H1 (cell line): ENCODE measurements around the gene LAP3. TPM values are rescaled to one million over a fixed set of nuclear protein-coding genes. Genes with fewer than 3 reads are reported as not detected.

Experiments
- CTCF ChIA-PET: fragments of 300-600 bp; sonication (Branson Sonifier 250); formaldehyde crosslinking; loops from one replicate; lab custom pipeline; 2021; ENCODE audit not compliant: partially characterized antibody; lab: Charles Lee
- POLR2A ChIA-PET: fragments of 300-600 bp; sonication (Branson Sonifier 250); formaldehyde crosslinking; loops from one replicate; lab custom pipeline; 2021; ENCODE audit warnings: inconsistent platforms; ENCODE audit not compliant: partially characterized antibody; lab: Charles Lee
- DNase-seq, 2 experiments: peaks; one replicate each; pipeline versions ENCODE4 v3.0.0 to v3.0.0-alpha.2; 2010 to 2022; ENCODE audit warnings: low spot score in 2 of 2, low read depth in 1 of 2, mixed read lengths in 1 of 2
- FAIRE-seq: peaks from 2 replicates; lab custom pipeline; 2011; peaks lifted over from hg19 to GRCh38; lab: Jason Lieb, UNC
- H2AFZ ChIP-seq: 2 replicates; pipeline ENCODE4 v1.8.1; 2012; ENCODE audit warnings: low read length, inconsistent platforms
- H2AK5ac ChIP-seq: 2 replicates; pipeline ENCODE4 v1.6.1; 2013; ENCODE audit warnings: low read depth, low read length
- H2BK120ac ChIP-seq: replicated peaks from 2 replicates; pipeline ENCODE3; 2013; ENCODE audit warnings: low read depth, low read length, inconsistent platforms
- H2BK12ac ChIP-seq: 2 replicates; pipeline ENCODE4 v1.6.1; 2013; ENCODE audit warnings: low read depth, low read length
- H2BK15ac ChIP-seq: 2 replicates; pipeline ENCODE4 v1.6.1; 2013; ENCODE audit warnings: low read length
- H2BK20ac ChIP-seq: 2 replicates; pipeline ENCODE4 v1.6.1; 2013; ENCODE audit warnings: low read length
- H2BK5ac ChIP-seq: 2 replicates; pipeline ENCODE4 v1.6.1; 2013; ENCODE audit warnings: low read depth, low read length
- H3K14ac ChIP-seq: 2 replicates; pipeline ENCODE4 v1.6.1; 2013; ENCODE audit warnings: inconsistent platforms; ENCODE audit not compliant: insufficient read length
- H3K18ac ChIP-seq: 2 replicates; pipeline ENCODE4 v1.6.1; 2013; ENCODE audit warnings: low read length; ENCODE audit errors: extremely low read depth
- H3K23ac ChIP-seq: 2 replicates; pipeline ENCODE4 v1.6.1; 2013; ENCODE audit warnings: inconsistent platforms; ENCODE audit not compliant: insufficient read length
- H3K23me2 ChIP-seq: 2 replicates; pipeline ENCODE4 v1.6.1; 2013; ENCODE audit warnings: low read depth, low read length
- H3K27ac ChIP-seq: 2 replicates; pipeline ENCODE4 v1.6.1; 2011; ENCODE audit warnings: low read depth, low read length, inconsistent platforms
- H3K27me3 ChIP-seq, 4 experiments: replicated peaks in 1 of 4; 1 replicate in 1 of 4; 2 replicates in 3 of 4; pipeline versions ENCODE4 v1.6.1 to v1.8.1; 2011 to 2013; ENCODE audit warnings: low read length in 3 of 4, mild to moderate bottlenecking in 3 of 4, inconsistent platforms in 2 of 4, mixed read lengths in 2 of 4, moderate library complexity in 1 of 4; ENCODE audit not compliant: control insufficient read depth in 3 of 4, insufficient read depth in 3 of 4; ENCODE audit errors: extremely low read depth in 1 of 4
- H3K36me3 ChIP-seq, 4 experiments: 2 replicates each; pipeline versions ENCODE4 v1.6.1 to v1.8.1; 2011 to 2013; ENCODE audit warnings: mild to moderate bottlenecking in 4 of 4, low read length in 3 of 4, moderate library complexity in 2 of 4, control low read depth in 1 of 4, inconsistent platforms in 1 of 4; ENCODE audit not compliant: insufficient read depth in 4 of 4, control insufficient read depth in 2 of 4
- H3K4ac ChIP-seq: replicated peaks from 2 replicates; pipeline ENCODE3; 2013; ENCODE audit warnings: low read length, low read depth, mixed read lengths, inconsistent platforms; ENCODE audit not compliant: insufficient read length
- H3K4me1 ChIP-seq, 4 experiments: replicated peaks in 1 of 4; 1 replicate in 1 of 4; 2 replicates in 3 of 4; pipeline versions ENCODE4 v1.6.1 to v1.8.1; 2011 to 2013; ENCODE audit warnings: low read length in 3 of 4, inconsistent platforms in 2 of 4, mixed read lengths in 1 of 4; ENCODE audit not compliant: insufficient read depth in 4 of 4, control insufficient read depth in 3 of 4
- H3K4me2 ChIP-seq, 2 experiments: 2 replicates each; pipeline versions ENCODE4 v1.6.1 to v1.8.1; 2011 to 2013; ENCODE audit warnings: low read depth in 2 of 2, low read length in 2 of 2, control low read depth in 1 of 2, inconsistent platforms in 1 of 2, mild to moderate bottlenecking in 1 of 2; ENCODE audit not compliant: insufficient read depth in 1 of 2
- H3K4me3 ChIP-seq, 4 experiments: fragments of 200-600, 300-600 bp in 1 of 4; sonication (generic), shearing (Covaris generic), sonication (Bioruptor Twin) in 1 of 4; 2 replicates each; pipeline versions ENCODE4 v1.5.1 to v1.8.1; 2011 to 2016; ENCODE audit warnings: low read length in 4 of 4, low read depth in 3 of 4, control low read depth in 2 of 4, inconsistent platforms in 2 of 4, mild to moderate bottlenecking in 2 of 4, mixed read lengths in 1 of 4, moderate library complexity in 1 of 4; ENCODE audit not compliant: insufficient read depth in 2 of 4; ENCODE audit errors: extremely low read depth in 1 of 4
- H3K56ac ChIP-seq: replicated peaks from 2 replicates; pipeline ENCODE3; 2013; ENCODE audit warnings: low read depth, mild to moderate bottlenecking, mixed read lengths, low read length, inconsistent platforms; ENCODE audit not compliant: insufficient read length
- H3K79me1 ChIP-seq: 2 replicates; pipeline ENCODE4 v1.6.1; 2013; ENCODE audit warnings: low read depth, low read length, control low read depth
- H3K79me2 ChIP-seq, 2 experiments: 2 replicates each; pipeline versions ENCODE4 v1.6.1 to v1.8.1; 2012 to 2013; ENCODE audit warnings: low read length in 2 of 2, mild to moderate bottlenecking in 2 of 2, inconsistent platforms in 1 of 2; ENCODE audit not compliant: insufficient read depth in 2 of 2, control insufficient read depth in 1 of 2
- H3K9ac ChIP-seq, 4 experiments: replicated peaks in 1 of 4; 1 replicate in 1 of 4; 2 replicates in 3 of 4; pipeline versions ENCODE4 v1.6.1 to v1.8.1; 2011 to 2013; ENCODE audit warnings: low read depth in 3 of 4, low read length in 3 of 4, control low read depth in 2 of 4, mild to moderate bottlenecking in 2 of 4, moderate library complexity in 2 of 4, inconsistent platforms in 1 of 4; ENCODE audit errors: extremely low read depth in 1 of 4
- H3K9me3 ChIP-seq, 2 experiments: 2 replicates each; pipeline versions ENCODE4 v1.6.1 to v1.8.1; 2012 to 2013; ENCODE audit warnings: mild to moderate bottlenecking in 2 of 2, moderate library complexity in 2 of 2, control low read depth in 1 of 2, inconsistent platforms in 1 of 2, low read depth in 1 of 2, low read length in 1 of 2, mixed read lengths in 1 of 2; ENCODE audit not compliant: insufficient read depth in 2 of 2
- H4K20me1 ChIP-seq, 2 experiments: replicated peaks in 1 of 2; 2 replicates each; pipeline versions ENCODE3 to v1.8.1; 2011 to 2013; ENCODE audit warnings: inconsistent platforms in 2 of 2, low read length in 2 of 2, mild to moderate bottlenecking in 1 of 2; ENCODE audit not compliant: insufficient read depth in 2 of 2, control insufficient read depth in 1 of 2
- H4K5ac ChIP-seq: 2 replicates; pipeline ENCODE4 v1.6.1; 2013; ENCODE audit warnings: low read length, low read depth, mixed read lengths, inconsistent platforms; ENCODE audit not compliant: insufficient read length
- H4K8ac ChIP-seq: 2 replicates; pipeline ENCODE4 v1.8.0; 2013; ENCODE audit warnings: mild to moderate bottlenecking, moderate library complexity, low read length, inconsistent platforms; ENCODE audit not compliant: insufficient read depth; ENCODE audit errors: extremely low read depth
- H4K91ac ChIP-seq: replicated peaks from 2 replicates; pipeline ENCODE3; 2013; ENCODE audit warnings: low read length, mixed read lengths, inconsistent platforms; ENCODE audit not compliant: insufficient read length
- ASH2L ChIP-seq: fragments of 200-600, 300-600 bp; sonication (generic); IDR thresholded peaks from one replicate; pipeline ENCODE4 v1.7.1; 2017; ENCODE audit warnings: low read length
- E2F6 ChIP-seq: IDR thresholded peaks from 2 replicates; pipeline ENCODE4 v1.6.1; 2012; ENCODE audit warnings: inconsistent platforms
- FOSL1 ChIP-seq: IDR thresholded peaks from 2 replicates; pipeline ENCODE4 v1.6.1; 2011; ENCODE audit warnings: mild to moderate bottlenecking, low read depth, low read length, moderate library complexity; ENCODE audit not compliant: insufficient read depth
- HDAC6 ChIP-seq: IDR thresholded peaks from one replicate; pipeline ENCODE4 v1.7.1; 2012; ENCODE audit warnings: low read depth, mild to moderate bottlenecking, inconsistent platforms, low read length, moderate library complexity
- JUND ChIP-seq: IDR thresholded peaks from 2 replicates; pipeline ENCODE4 v1.6.1; 2011; ENCODE audit warnings: mild to moderate bottlenecking, improper control_type of control experiment, low read length
- SUZ12 ChIP-seq: fragments of 200-600 bp; sonication (generic); IDR thresholded peaks from 2 replicates; pipeline ENCODE4 v1.6.1; 2012; ENCODE audit warnings: mild to moderate bottlenecking, inconsistent platforms, low read length, moderate library complexity, mixed read lengths
- WGBS, 2 experiments: shearing (Covaris generic) in 1 of 2; methylation state at CpG; one replicate each; pipeline versions ENCODE4 v1.1.6 to v1.1.7; 2013 to 2015; ENCODE audit warnings: low lambda C conversion rate in 2 of 2, mixed read lengths in 2 of 2, inconsistent platforms in 1 of 2, low coverage in 1 of 2, missing lambda C conversion rate in 1 of 2; ENCODE audit not compliant: insufficient replicate concordance in 2 of 2, insufficient coverage in 1 of 2, insufficient read length in 1 of 2; ENCODE audit errors: extremely low coverage in 1 of 2, missing lambda C conversion rate in 1 of 2; 5-methylcytosine and 5-hydroxymethylcytosine counted together
- polyA plus RNA-seq, 7 experiments: library from polyadenylated mRNA; depleted of rRNA in 3 of 7; stranded (reverse) in 5 of 7; unstranded in 2 of 7; fragments of >200 nt in 5 of 7; fragments of 200-250 nt in 2 of 7; gene quantifications; 1 replicate in 5 of 7; 2 replicates in 1 of 7; 4 replicates in 1 of 7; pipeline versions ENCODE4 v1.2.1 to v1.2.3, GENCODE V29; 2011 to 2013; ENCODE audit warnings: missing spikeins in 2 of 7, mixed read lengths in 2 of 7
- total RNA-seq: library from RNA; stranded (reverse); fragmentation: NEBNext Ultra II Directional; extraction: Animal tissue kit (Norgen Biotek cat#: 25700); gene quantifications from 2 replicates; pipeline ENCODE4 v1.2.1, GENCODE V29; 2021

The LAP3 gene
- total and polyA plus RNA-seq, 2 of the 8 experiments (the other 6 are each of a cell fraction or from before 2014, with no cell fraction given) = 28.3 to 50.9 TPM

GRCh38 chr4:17595471-17596005, 18.5 kb downstream of the LAP3 start:
- no peak overlapping the region for H3K9ac ChIP-seq
- H4K20me1 ChIP-seq = peaks cover 0 to 1% of the 10 kb centered on the region in 2 experiments
- no peak overlapping the region for H3K4me3 ChIP-seq
- no peak overlapping the region for H4K8ac ChIP-seq
- H3K23ac ChIP-seq = no peak overlapping the region
- H3K23me2 ChIP-seq = no peaks in the 10 kb centered on the region
- no peak overlapping the region for H3K56ac ChIP-seq
- H3K27ac ChIP-seq = no peak overlapping the region
- no peak overlapping the region for H2BK15ac ChIP-seq
- TF ChIP-seq FOSL1 (no peak), ASH2L (no peak), HDAC6 (no peak), SUZ12 (no peak), JUND (no peak), E2F6 (no peak)
- no peak overlapping the region for H2BK5ac ChIP-seq
- no peak overlapping the region for H2BK120ac ChIP-seq
- H3K9me3 ChIP-seq = no peaks in the 10 kb centered on the region
- H3K79me1 ChIP-seq = no peaks in the 10 kb centered on the region
- H3K36me3 ChIP-seq = peaks cover 5 to 27% (median 21%) of the 10 kb centered on the region in 4 experiments
- no peaks in the 10 kb centered on the region for H3K79me2 ChIP-seq
- H3K18ac ChIP-seq = no peak overlapping the region
- no peak overlapping the region for H4K5ac ChIP-seq
- no peaks in the 10 kb centered on the region for H3K4me1 ChIP-seq
- 91% methylated on average over 6 of the region's 6 CpGs; no CpG with 5 or more reads in 1 of the 2 experiments for WGBS, 2 experiments
- no peak overlapping the region for H2BK20ac ChIP-seq
- H3K4me2 ChIP-seq = no peak overlapping the region
- DNase-seq = no peak
- no peak overlapping the region for H2AFZ ChIP-seq
- H3K27me3 ChIP-seq = no peaks in the 10 kb centered on the region
- H3K4ac ChIP-seq = no peak overlapping the region
- H2BK12ac ChIP-seq = no peak overlapping the region
- no peak overlapping the region for H3K14ac ChIP-seq
- ChIA-PET CTCF (interaction anchor here (0.7 to 1.5 kb wide), 3 partner anchors 21 to 41 kb away, joined by 3 to 4 read pairs (median 3); no protein-coding TSS in a partner anchor), POLR2A (no interaction called here)
- no peak for FAIRE-seq
- H4K91ac ChIP-seq = no peak overlapping the region
- no peak overlapping the region for H2AK5ac ChIP-seq
